GM18907 (cell line): ENCODE results near the gene VPS35L.

ENCODE experiments used
- ATAC-seq: cut with Tn5 transposase; IDR thresholded peaks from one replicate; pipeline ENCODE4 v1.9.1; 2021; ENCODE audit warnings: mild to moderate bottlenecking, moderate library complexity; ENCODE audit not compliant: unreplicated experiment

Gene VPS35L

GRCh38 chr16:19687279-19687678 is 131.8 kb downstream of the VPS35L start:
- no peak for ATAC-seq

- ATAC-seq = no peak
Measured at GRCh38 chr16:19688396-19689024, 133.0 kb downstream of the VPS35L start.

DNA sequence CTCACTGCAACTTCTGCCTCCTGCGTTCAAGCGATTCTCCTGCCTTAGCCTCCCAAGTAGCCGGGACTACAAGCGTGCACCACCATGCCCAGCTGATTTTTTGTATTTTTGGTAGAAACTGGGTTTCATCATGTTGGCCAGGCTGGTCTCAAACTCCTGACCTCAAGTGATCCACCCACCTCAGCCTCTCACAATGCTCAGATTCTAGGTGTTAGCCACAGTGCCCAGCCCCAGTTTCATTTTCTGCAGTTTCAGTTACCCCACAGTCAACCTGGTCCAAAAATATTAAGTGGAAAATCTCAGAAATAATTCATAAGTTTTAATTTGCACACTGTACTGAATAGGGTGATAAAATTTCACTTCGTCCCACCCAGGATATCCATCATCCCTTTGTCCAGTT is 133.8 kb downstream of the VPS35L start:
- ATAC-seq = no peak

DNA sequence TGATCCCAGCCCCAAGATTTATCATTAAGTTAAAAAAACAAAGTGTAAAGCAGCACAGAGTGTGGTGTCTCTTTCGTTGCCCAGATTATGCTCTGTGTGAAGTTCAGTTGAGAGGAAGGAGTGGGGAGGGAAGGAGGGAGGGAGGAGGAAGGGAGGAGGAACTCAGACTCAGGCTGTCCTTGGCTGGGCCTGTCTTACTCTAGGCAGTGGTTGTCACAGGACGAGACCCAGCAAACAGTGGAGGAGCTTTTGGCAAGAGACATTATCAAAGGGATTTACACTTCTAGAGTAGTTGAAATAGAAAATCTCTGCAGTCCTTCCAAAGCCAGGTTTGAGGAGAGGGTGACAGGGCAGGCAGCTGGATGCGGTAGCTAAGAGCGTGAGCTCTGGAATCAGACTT is 134.7 kb downstream of the VPS35L start:
- no peak for ATAC-seq

- no peak for ATAC-seq
Measured at GRCh38 chr16:19691161-19691711, 135.7 kb downstream of the VPS35L start.

- ATAC-seq = no peak
Measured at GRCh38 chr16:19694989-19695388, 139.5 kb downstream of the VPS35L start.

- no peak for ATAC-seq
Measured at GRCh38 chr16:19696328-19696727, 140.8 kb downstream of the VPS35L start.

DNA sequence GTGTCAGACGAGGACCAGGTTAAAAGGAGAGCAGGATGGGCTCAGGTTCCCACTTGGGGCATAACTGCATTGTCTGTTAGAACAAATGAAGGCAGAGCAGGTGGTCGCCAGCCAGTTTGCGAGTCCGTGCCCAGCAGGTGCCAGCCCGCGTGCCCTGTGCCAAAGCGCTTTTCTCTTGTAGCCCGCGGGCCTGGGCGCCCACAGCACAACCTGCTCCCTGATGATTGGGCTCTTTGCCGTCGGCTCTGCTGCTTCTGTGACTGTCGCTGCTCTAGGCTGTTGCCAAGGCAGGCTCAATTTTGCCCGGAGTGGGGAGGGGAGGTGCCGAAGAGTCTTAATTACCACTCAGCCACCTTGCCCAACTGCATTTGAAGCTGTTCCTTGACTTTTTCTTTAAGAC is 141.5 kb downstream of the VPS35L start:
- ATAC-seq = no peak

DNA sequence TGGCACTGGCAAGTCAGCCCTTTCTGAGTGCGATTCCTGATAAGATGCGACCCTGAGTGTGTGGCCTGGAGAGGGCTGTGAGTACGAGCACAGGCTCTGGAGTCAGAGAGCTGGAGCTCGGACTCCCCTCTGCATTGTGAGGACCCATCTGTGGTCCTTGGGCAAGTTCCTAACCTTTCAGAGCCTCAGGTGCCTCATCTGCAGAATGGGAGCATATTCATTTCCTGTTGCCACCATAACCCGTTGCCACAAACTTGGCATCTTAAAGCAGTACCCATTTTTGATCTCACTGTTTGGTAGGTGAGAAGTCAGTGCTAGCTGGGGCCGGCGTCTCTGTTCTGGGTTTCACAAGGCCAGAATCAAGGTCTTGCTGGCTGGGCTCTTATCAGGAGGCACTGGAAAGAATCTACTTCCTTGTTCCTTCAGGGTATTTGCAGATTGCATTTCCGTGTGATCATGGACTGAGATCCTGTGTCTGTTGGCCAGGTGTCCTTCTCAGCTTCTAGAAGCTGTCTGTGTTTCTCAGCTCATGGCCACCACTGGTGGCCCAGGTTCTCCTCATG is 142.3 kb downstream of the VPS35L start:
- no peak for ATAC-seq

DNA sequence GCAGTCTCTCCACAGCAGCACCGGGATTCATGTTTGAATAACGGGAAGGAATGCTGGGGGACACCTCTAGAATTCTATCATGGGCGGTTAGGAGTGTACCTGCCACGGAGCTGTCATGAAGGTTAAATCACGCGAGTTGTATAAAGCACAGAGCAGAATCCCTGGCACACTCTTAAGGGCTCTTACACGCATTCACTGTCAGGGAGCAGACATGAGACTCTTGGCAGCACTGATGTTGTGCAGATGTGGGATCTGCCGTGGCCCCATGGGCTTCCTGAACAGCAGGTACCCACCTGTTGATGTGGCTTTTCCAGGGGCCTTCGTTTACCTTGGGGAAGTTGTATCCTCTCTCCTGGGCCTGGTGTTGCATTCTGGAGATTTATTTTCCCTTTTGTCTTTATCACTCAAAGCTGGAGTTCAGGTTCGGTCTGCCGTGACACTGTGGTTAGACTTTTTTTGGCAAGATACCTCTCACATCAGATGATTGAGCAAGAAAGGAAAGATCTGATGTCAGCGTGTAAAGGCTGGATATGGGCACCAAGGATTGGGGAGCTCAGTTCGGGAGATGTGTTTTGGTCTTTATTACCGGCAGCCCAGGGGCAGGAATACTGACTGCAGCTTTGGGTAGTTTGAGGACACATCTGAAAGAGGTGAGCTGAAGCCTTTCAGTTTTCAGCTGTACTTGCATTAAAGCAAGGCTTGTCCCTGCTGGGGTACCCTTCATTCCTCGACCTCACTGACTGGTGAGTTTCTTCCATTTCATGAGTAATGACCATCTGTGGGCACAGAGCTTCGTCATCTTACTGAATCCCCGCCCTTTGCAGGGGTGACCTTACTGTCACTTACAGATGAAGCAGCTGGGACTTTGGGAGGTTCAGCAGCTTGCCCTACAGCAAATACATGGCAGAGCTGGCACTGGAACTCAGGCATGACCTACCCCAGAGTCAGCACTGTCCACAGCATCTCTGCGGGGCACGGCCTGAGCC is 143.3 kb downstream of the VPS35L start:
- ATAC-seq = no peak

DNA sequence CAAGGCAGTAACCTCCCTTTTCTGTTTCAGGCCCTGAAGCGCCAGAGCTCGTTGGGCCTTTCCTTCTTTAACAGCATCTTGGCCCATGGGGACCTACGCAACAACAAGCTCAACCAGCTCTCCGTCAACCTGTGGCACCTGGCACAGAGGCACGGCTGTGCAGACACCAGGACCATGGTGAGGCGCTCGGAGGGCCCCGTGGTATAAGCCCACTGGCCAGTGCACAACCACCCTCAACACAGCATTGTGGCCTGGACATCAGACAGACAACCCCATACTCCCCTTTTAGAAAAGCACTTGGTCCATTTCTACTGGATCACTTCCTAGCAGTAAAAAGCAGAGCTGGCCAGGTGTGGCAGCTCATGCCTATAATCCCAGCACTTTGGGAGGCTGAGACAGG is 144.0 kb downstream of the VPS35L start:
- no peak for ATAC-seq

- ATAC-seq = no peak
Measured at GRCh38 chr16:19700319-19700781, 144.8 kb downstream of the VPS35L start.

DNA sequence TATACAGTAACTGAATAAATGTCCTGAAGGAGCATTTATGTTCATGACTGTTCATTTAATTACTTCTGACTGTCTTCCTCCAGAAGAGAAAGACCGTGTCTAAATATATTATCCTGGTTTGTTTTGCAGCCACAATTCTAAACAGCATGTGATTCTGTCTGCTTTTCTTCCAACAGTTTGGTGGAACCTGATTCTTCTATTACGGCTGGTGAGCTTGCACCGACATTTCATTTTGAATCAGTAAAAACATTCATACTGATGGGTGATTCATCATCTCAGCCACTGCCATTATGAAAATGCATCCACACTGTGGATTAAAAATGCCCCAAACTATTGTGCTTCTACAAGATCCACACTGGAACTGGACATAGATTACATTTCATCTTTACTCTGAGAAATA is 145.6 kb downstream of the VPS35L start:
- ATAC-seq = no peak

DNA sequence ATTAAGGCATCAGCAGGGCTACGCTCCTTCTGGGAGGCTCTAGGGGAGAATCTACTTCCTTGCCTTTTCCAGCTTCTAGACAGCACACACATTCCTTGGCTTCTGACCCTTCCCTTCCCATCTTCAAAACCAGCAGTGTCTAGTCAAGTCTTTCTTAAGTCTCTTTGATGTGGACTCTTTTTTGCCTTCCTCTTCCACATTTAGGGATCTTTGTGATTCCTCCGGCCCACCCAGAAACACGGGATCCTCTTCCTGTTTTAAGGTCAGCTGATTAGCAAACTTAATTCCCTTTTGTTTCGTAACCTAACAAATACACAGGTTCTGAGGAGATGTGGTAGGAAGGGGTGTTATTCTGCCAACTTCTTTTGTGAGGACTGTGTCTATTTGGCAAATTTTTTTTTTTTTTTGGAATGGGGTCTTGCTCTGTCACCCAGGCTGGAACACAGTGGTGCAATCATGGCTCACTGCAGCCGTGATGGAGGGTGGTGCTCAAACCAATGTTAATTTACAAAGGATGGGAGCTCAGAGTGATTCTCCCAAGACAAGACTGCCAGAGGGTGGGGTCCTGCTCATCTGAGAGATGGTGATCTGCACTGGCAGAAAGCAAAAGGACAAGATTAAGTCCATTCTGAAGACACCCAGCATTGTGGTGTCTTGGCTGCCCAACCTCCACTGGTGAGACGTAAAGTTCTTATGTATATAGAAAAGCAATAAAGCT is 147.8 kb downstream of the VPS35L start:
- no peak for ATAC-seq

DNA sequence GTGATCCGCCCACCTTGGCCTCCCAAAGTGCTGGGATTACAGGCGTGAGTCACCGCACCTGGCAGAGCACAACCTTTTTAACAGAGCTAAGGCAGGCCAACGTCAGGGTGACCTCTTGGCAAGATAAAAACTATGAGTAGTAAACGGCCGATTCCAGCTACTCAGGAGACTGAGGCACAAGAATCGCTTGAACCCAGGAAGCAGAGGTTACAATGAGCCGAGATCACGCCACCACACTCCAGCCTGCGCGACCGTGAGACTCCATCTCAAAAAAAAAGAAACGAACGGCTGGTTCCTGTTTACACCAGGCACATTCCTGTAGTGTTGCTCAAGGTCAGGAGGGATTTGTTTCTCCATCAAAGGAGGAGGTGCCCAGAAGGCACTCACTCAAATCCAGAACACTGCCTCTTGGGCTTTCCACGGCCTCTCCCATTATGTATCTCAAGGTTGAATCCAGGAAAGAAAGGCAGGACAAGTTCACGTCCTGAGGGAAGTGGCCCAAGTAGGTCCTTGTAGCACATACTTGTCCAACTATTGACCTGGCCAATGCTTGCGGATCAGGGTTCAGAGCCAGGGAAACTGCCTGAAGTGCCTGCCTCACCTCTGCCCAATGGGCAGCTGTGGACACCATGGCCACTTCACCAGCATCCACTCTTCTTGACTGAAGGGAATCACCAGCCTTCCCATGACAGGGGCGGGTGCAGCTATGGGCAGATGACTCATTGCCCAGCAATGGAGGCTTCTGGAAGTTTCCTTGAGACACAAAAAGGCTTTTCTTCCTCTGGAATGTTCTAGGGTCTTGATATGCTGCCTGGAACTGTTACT is 149.0 kb downstream of the VPS35L start:
- ATAC-seq = no peak

- ATAC-seq = no peak
Measured at GRCh38 chr16:19705146-19705501, 149.6 kb downstream of the VPS35L start.

DNA sequence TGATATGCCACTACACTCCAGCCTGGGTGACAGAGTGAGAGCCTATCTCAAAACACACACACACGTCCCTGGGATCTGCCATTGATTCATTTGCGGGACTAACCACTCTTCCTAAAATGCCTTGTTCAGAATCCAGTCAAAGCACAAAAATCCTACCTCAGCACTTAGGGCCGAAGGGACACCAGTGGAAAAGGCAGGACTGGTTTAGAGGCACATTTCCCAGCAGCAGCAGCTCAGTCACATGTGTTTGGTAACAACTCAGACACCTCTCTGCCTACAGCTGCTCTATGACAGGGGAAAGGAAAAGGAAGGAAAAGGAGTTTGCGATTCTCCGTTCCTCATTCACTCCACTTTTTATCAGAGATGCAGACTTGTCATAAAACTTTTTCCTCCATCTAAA is 150.3 kb downstream of the VPS35L start:
- no peak for ATAC-seq

DNA sequence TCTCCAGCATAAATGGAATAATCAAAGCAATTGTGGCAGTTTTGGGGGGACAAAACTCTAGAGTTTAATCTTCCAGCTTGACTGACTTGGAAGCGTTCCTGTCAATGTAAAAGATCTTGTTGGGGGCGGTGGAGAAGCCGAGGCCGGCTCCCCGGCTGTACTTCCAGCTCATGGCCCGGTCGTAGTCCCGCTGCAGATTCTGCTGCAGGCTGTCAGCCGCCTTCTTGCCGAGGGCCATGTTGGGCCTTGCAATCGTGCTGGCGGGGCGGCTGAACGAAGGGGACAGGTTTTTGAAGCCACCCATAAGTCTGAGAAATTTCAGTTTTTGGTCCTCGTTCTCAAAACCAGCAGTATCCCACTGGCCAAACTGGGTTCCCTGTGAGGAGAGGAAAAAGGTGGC is 151.3 kb downstream of the VPS35L start:
- ATAC-seq = no peak

- ATAC-seq = no peak
Measured at GRCh38 chr16:19707569-19708295, 152.2 kb downstream of the VPS35L start.
